Measurements from ENCODE around the gene PIWIL4. TPM values are rescaled to one million over a fixed set of nuclear protein-coding genes. Genes with fewer than 3 reads are reported as not detected.
A peak's percentile ranks its signal among the peaks of the same experiment; 100 is the strongest.

PIWIL4 gene
- total RNA-seq, 1 donor from 2014 or later, result 1.9 TPM

DNA sequence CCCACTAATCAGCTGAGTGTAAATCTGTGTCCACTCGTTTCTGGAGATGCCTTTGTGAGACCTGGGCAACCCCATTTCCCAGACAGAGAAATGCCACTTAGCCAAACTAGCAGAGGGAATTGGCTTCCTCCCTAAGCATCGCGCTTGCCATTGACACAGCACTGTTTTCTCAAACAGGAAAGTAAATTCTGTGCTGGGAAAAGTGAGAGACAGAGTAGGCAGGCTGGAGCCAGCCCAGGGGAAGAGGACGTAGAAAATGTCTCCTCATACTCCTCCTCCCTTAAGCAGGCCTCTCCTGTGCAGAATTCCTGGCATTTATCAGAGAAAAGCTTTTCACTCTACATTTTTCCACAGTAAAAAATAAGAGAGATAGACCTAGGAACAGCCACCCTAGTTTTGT lies 101.9 kb downstream of the PIWIL4 start:
- Mint-ChIP-seq H3K9me3 (ENCODE audit: low read depth) (no peaks in the 10 kb centered on the region), H3K27me3 (no peaks in the 10 kb centered on the region), H3K36me3 (ENCODE audit: insufficient read depth) (no peaks in the 10 kb centered on the region), H3K4me1 (ENCODE audit: low read depth) (peaks cover 15% of the 10 kb centered on the region), H3K4me3 (ENCODE audit: low read depth) (no peak overlapping the region), H3K27ac (peak overlapping the region; percentile 46)
- no peak for DNase-seq (ENCODE audit: low spot score, unreplicated experiment)
- TF ChIP-seq, protein P1, sequence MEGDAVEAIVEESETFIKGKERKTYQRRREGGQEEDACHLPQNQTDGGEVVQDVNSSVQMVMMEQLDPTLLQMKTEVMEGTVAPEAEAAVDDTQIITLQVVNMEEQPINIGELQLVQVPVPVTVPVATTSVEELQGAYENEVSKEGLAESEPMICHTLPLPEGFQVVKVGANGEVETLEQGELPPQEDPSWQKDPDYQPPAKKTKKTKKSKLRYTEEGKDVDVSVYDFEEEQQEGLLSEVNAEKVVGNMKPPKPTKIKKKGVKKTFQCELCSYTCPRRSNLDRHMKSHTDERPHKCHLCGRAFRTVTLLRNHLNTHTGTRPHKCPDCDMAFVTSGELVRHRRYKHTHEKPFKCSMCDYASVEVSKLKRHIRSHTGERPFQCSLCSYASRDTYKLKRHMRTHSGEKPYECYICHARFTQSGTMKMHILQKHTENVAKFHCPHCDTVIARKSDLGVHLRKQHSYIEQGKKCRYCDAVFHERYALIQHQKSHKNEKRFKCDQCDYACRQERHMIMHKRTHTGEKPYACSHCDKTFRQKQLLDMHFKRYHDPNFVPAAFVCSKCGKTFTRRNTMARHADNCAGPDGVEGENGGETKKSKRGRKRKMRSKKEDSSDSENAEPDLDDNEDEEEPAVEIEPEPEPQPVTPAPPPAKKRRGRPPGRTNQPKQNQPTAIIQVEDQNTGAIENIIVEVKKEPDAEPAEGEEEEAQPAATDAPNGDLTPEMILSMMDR (IDR thresholded peaks at IDR 0.05; ENCODE audit: unreplicated experiment), result no peak

Other genes with a start within 250 kb of the PIWIL4 start
- 0.31 and 0.62 TPM in 2 replicates for gene GPR83, start 165.9 kb upstream of the PIWIL4 start, total RNA-seq
- 35.1 and 42.6 TPM in 2 replicates for gene MRE11, start 73.5 kb upstream of the PIWIL4 start, total RNA-seq
- gene ANKRD49, start 73.4 kb upstream of the PIWIL4 start, total RNA-seq, result 17.6 and 23.0 TPM in 2 replicates
- not detected in 2 replicates for gene C11orf97, start 54.9 kb upstream of the PIWIL4 start, total RNA-seq
- gene FUT4, start 23.4 kb upstream of the PIWIL4 start, total RNA-seq, result 6.6 and 7.1 TPM in 2 replicates
- 44.8 and 45.8 TPM in 2 replicates for gene AMOTL1, start 201.0 kb downstream of the PIWIL4 start, total RNA-seq